Measurements from ENCODE around the gene SH3PXD2A. TPM values are rescaled to one million over a fixed set of nuclear protein-coding genes. Genes with fewer than 3 reads are reported as not detected.

SH3PXD2A gene
- total and polyA plus RNA-seq, 12 donors, result 6.9 to 44.9 (median 34.4) TPM

DNA sequence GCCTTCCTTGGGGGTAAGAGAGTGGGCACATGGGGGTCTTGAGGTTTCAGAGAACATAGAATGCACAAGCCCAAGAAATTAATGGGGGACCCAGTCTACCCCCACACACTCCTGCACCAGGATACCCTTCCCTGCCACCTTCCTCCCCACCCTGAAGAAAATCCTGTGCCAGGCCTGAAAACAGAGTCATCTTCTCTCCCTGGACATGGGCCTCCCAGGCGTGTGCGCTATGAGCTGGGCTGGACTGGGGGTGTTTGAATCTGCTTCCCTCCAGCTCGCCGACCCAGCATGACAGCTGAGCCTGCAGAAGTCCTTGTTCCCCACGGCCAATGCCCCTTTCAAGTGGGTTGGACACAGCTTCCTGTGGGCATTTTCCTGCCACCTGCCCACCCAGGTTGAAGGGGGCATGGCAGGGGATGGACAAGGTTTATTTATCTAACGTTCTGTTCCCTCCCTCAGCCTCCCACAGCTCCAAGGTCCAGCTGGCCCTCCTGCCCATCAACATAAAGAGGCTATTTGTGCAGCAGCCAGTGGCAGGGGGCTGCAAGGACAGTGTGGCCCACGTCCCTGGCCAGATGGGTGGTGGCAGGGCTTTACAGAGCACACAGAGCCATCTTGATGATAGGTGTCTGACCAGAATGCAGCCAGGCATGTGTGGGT lies 141.0 kb downstream of the SH3PXD2A start:
- Histone ChIP-seq H3K9me3 (no peaks in the 10 kb centered on the region), H3K27me3 (no peaks in the 10 kb centered on the region), H3K36me3 (peaks cover 0 to 10% (median 0%) of the 10 kb centered on the region in 9 donors), H3K4me3 (no peak overlapping the region), H3K27ac (no peak overlapping the region), H3K4me1 (peaks cover 0 to 18% (median 8%) of the 10 kb centered on the region in 9 donors)
- TF ChIP-seq CTCF (IDR thresholded peaks at IDR 0.05), result no peak
- DNase-seq (no peak), ATAC-seq (no peak)
- 84 to 88% methylated on average over 7 of the region's 7 CpGs for WGBS, 2 donors
- intact Hi-C loops (cut with DNase I), result loop anchor here in 5 of 10 donors (2.0 to 10.0 kb wide), 4 partner anchors 60 to 500 kb away; no protein-coding TSS in a partner anchor

DNA sequence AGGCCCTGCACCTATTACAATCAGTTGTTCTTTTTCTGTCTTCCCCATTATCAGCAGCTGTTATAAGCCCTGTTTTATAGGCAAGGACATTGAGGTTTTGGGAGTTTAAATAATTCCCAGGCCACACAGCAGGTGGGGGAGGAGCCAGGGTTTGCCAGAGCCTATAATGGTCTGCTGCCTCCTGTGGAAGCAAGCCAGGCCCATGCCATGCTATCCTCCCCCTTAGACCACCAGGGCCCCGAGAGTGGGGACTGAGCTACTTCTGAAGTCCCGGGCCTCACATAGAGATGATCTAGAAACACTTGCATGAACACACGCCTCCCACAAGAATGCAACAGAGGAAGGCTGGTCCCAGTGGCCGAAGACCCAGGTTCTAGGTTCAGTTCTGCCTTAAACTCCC lies 141.7 kb downstream of the SH3PXD2A start:
- Histone ChIP-seq H3K27me3 (no peaks in the 10 kb centered on the region), H3K4me1 (peaks cover 0 to 25% (median 9%) of the 10 kb centered on the region in 9 donors), H3K4me3 (no peak overlapping the region), H3K9me3 (no peaks in the 10 kb centered on the region), H3K27ac (no peak overlapping the region), H3K36me3 (peaks cover 0 to 9% (median 0%) of the 10 kb centered on the region in 9 donors)
- ATAC-seq, result no peak
- TF ChIP-seq CTCF (IDR thresholded peaks at IDR 0.05), result no peak
- no peak for DNase-seq
- 95 to 97% methylated on average over 4 of the region's 4 CpGs for WGBS, 2 donors
- intact Hi-C loops (cut with DNase I), result loop anchor here (1.0 to 10.0 kb wide), 8 partner anchors 61 to 501 kb away; no protein-coding TSS in a partner anchor

- 12 to 15% methylated on average over 8 of the region's 8 CpGs for WGBS, 2 donors
These were observed 142.4 kb downstream of the SH3PXD2A start for GRCh38 chr10:103712898-103713498.

More at GRCh38 chr10:103712898-103713498, 142.4 kb downstream of the SH3PXD2A start:
- intact Hi-C loops (cut with DNase I), result loop anchor here in 9 of 10 donors (1.0 to 10.0 kb wide), 8 partner anchors 62 to 502 kb away; no protein-coding TSS in a partner anchor
- H3K27ac ChIP-seq, result no peak overlapping the region
- ATAC-seq, result peak; percentile 62 to 87 (median 80)
- no peaks in the 10 kb centered on the region for H3K27me3 ChIP-seq
- H3K4me1 ChIP-seq, result peaks cover 0 to 25% (median 9%) of the 10 kb centered on the region in 9 donors
- H3K36me3 ChIP-seq, result peaks cover 0 to 9% (median 0%) of the 10 kb centered on the region in 9 donors
- TF ChIP-seq CTCF (IDR thresholded peaks at IDR 0.05), result peak; percentile 80 to 96 (median 90)
- DNase-seq, result peak; percentile 74 to 84
- no peak overlapping the region for H3K4me3 ChIP-seq
- no peaks in the 10 kb centered on the region for H3K9me3 ChIP-seq

Data from heart right ventricle (tissue), 16 donors.